Breast epithelium (tissue), 3 donors: ENCODE data around the gene MYLIP.

Source experiments
- POLR2AphosphoS5 ChIP-seq, 3 donors: sonication (generic); formaldehyde crosslinking; IDR thresholded peaks; one replicate each; pipeline ENCODE4 v1.6.1; 2017; ENCODE audit warnings: antibody characterized with exemption in 3 of 3
- TF ChIP-seq, protein P1 (sequence below), 3 donors: fragments of 450-650 bp; IDR thresholded peaks; one replicate each; pipeline ENCODE4 v1.5.1; 2016 to 2017; ENCODE audit warnings: antibody characterized with exemption in 3 of 3, mild to moderate bottlenecking in 3 of 3, moderate library complexity in 3 of 3

- TF ChIP-seq, protein P1, sequence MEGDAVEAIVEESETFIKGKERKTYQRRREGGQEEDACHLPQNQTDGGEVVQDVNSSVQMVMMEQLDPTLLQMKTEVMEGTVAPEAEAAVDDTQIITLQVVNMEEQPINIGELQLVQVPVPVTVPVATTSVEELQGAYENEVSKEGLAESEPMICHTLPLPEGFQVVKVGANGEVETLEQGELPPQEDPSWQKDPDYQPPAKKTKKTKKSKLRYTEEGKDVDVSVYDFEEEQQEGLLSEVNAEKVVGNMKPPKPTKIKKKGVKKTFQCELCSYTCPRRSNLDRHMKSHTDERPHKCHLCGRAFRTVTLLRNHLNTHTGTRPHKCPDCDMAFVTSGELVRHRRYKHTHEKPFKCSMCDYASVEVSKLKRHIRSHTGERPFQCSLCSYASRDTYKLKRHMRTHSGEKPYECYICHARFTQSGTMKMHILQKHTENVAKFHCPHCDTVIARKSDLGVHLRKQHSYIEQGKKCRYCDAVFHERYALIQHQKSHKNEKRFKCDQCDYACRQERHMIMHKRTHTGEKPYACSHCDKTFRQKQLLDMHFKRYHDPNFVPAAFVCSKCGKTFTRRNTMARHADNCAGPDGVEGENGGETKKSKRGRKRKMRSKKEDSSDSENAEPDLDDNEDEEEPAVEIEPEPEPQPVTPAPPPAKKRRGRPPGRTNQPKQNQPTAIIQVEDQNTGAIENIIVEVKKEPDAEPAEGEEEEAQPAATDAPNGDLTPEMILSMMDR (IDR thresholded peaks at IDR 0.05): no peak
- no peak for TF ChIP-seq POLR2AphosphoS5 (IDR thresholded peaks at IDR 0.05)
Measured at GRCh38 chr6:16178351-16178750, 49.5 kb downstream of the MYLIP start.
